Measurements from ENCODE around the gene DUT. TPM values are rescaled to one million over a fixed set of nuclear protein-coding genes. Genes with fewer than 3 reads are reported as not detected.

Gene DUT
- total and polyA plus RNA-seq, 2 experiments from 2014 or later = 88.8 to 198 TPM

GRCh38 chr15:48363474-48363873 is 32.2 kb downstream of the DUT start:
- H3K36me3 ChIP-seq = no peaks in the 10 kb centered on the region
- H3K27me3 ChIP-seq = no peaks in the 10 kb centered on the region
- H3K4me3 ChIP-seq = no peak overlapping the region
- no peaks in the 10 kb centered on the region for H3K4me1 ChIP-seq (ENCODE audit: low read depth)
- TF ChIP-seq CTCF (IDR thresholded peaks at IDR 0.05; ENCODE audit: low read depth, low read length) = no peak
- peak in 1 of 2 donors; percentile 48 for DNase-seq (ENCODE audit: low read depth in 1 of 2, low spot score in 1 of 2)
- H3K9me3 ChIP-seq (ENCODE audit: low read depth) = no peaks in the 10 kb centered on the region
- H3K27ac ChIP-seq = no peak overlapping the region

- no peak overlapping the region for H3K27ac ChIP-seq
- no peaks in the 10 kb centered on the region for H3K9me3 ChIP-seq (ENCODE audit: low read depth)
- TF ChIP-seq CTCF (IDR thresholded peaks at IDR 0.05; ENCODE audit: low read depth, low read length) = no peak
- no peaks in the 10 kb centered on the region for H3K4me1 ChIP-seq (ENCODE audit: low read depth)
- H3K27me3 ChIP-seq = no peaks in the 10 kb centered on the region
- no peaks in the 10 kb centered on the region for H3K36me3 ChIP-seq
- DNase-seq (ENCODE audit: low read depth in 1 of 2, low spot score in 1 of 2) = no peak
- no peak overlapping the region for H3K4me3 ChIP-seq
These were observed 34.3 kb downstream of the DUT start for GRCh38 chr15:48365575-48365974.

GRCh38 chr15:48366584-48367312 is 35.5 kb downstream of the DUT start:
- DNase-seq (ENCODE audit: low read depth in 1 of 2, low spot score in 1 of 2) = peak in 1 of 2 donors; percentile 51
- H3K4me3 ChIP-seq = no peak overlapping the region
- TF ChIP-seq CTCF (IDR thresholded peaks at IDR 0.05; ENCODE audit: low read depth, low read length) = no peak
- no peaks in the 10 kb centered on the region for H3K4me1 ChIP-seq (ENCODE audit: low read depth)
- H3K27me3 ChIP-seq = no peaks in the 10 kb centered on the region
- H3K27ac ChIP-seq = no peak overlapping the region
- H3K36me3 ChIP-seq = no peaks in the 10 kb centered on the region
- H3K9me3 ChIP-seq (ENCODE audit: low read depth) = no peaks in the 10 kb centered on the region

GRCh38 chr15:48367483-48367882 is 36.3 kb downstream of the DUT start:
- Histone ChIP-seq H3K9me3 (ENCODE audit: low read depth) (no peaks in the 10 kb centered on the region), H3K4me3 (no peak overlapping the region), H3K27ac (no peak overlapping the region), H3K36me3 (no peaks in the 10 kb centered on the region), H3K4me1 (ENCODE audit: low read depth) (no peaks in the 10 kb centered on the region), H3K27me3 (no peaks in the 10 kb centered on the region)
- DNase-seq (ENCODE audit: low read depth in 1 of 2, low spot score in 1 of 2) = peak in 1 of 2 donors; percentile 59
- TF ChIP-seq CTCF (IDR thresholded peaks at IDR 0.05; ENCODE audit: low read depth, low read length) = no peak

- TF ChIP-seq CTCF (IDR thresholded peaks at IDR 0.05; ENCODE audit: low read depth, low read length) = no peak
- DNase-seq (ENCODE audit: low read depth in 1 of 2, low spot score in 1 of 2) = peak in 1 of 2 donors; percentile 52
- no peaks in the 10 kb centered on the region for H3K4me1 ChIP-seq (ENCODE audit: low read depth)
- no peaks in the 10 kb centered on the region for H3K36me3 ChIP-seq
- peaks cover 12% of the 10 kb centered on the region for H3K27me3 ChIP-seq
- no peak overlapping the region for H3K4me3 ChIP-seq
- no peaks in the 10 kb centered on the region for H3K9me3 ChIP-seq (ENCODE audit: low read depth)
- no peak overlapping the region for H3K27ac ChIP-seq
These were observed 39.2 kb downstream of the DUT start for GRCh38 chr15:48370460-48370859.
